Activated naive CD4-positive, alpha-beta T cell treated with anti-CD3 and anti-CD28 coated beads for 36 hours (primary cell): Measurements from ENCODE around the gene TIMELESS. TPM values are rescaled to one million over a fixed set of nuclear protein-coding genes. Genes with fewer than 3 reads are reported as not detected.

ENCODE experiments used
- CTCF ChIA-PET: fragments of 350-600 bp; sonication (Branson Sonifier 250); formaldehyde crosslinking; loops from one replicate; lab custom pipeline; 2021; ENCODE audit warnings: antibody characterized with exemption; lab: Charles Lee
- DNase-seq: peaks from one replicate; pipeline ENCODE4 v3.0.0-alpha.2; 2020
- H3K27ac Mint-ChIP-seq: one replicate; pipeline ENCODE4 v1.8.0; 2021; ENCODE audit warnings: mild to moderate bottlenecking, mixed read lengths
- H3K27me3 Mint-ChIP-seq: one replicate; pipeline ENCODE4 v1.8.0; 2021; ENCODE audit warnings: low read depth, mixed read lengths
- H3K36me3 Mint-ChIP-seq: one replicate; pipeline ENCODE4 v1.8.0; 2021; ENCODE audit warnings: low read depth, mixed read lengths
- H3K4me1 Mint-ChIP-seq: one replicate; pipeline ENCODE4 v1.8.0; 2021; ENCODE audit warnings: low read depth, mixed read lengths
- H3K4me3 Mint-ChIP-seq: one replicate; pipeline ENCODE4 v1.8.0; 2021; ENCODE audit warnings: mild to moderate bottlenecking, moderate library complexity, mixed read lengths
- H3K9me3 Mint-ChIP-seq: one replicate; pipeline ENCODE4 v1.8.0; 2021; ENCODE audit warnings: mixed read lengths
- intact Hi-C: fragments of 100-400 bp; cut with micrococcal nuclease; formaldehyde crosslinking; loops from one replicate; pipeline ENCODE4 v1.15.1; 2023
- total RNA-seq, 2 experiments: library from RNA; stranded (reverse); gene quantifications; one replicate each; pipeline ENCODE4 v1.2.3, GENCODE V29; 2021

The TIMELESS gene
- total RNA-seq, 2 experiments from 2014 or later: 69.9 to 70.8 TPM

DNA sequence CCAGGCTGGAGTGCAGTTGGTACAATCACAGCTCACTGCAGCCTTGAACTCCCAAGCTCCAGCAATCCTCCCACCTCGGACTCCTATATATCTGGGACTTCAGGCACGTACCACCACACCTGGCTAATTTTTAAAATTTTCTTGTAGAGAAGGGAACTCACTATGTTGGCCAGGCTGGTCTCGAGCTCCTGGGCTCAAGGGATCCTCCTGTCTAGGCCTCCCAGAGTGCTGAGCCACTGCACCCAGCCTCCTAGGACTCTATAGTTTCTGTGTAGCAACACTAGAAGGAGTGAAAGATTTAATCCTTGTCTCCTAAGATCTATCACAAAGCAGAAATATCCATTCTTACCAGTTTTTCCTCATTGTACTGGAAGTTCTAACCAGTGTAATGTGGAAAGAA, 82.3 kb downstream of the TIMELESS start:
- DNase-seq: no peak
- Mint-ChIP-seq H3K36me3 (no peaks in the 10 kb centered on the region), H3K27me3 (no peaks in the 10 kb centered on the region), H3K4me1 (no peaks in the 10 kb centered on the region), H3K9me3 (no peaks in the 10 kb centered on the region), H3K27ac (no peak overlapping the region), H3K4me3 (no peak overlapping the region)
- CTCF ChIA-PET: no interaction called here
- intact Hi-C loops: no loop called here

Other genes with a start within 250 kb of the TIMELESS start
- gene RNF41, start 227.5 kb downstream of the TIMELESS start, total RNA-seq: 10 to 100 TPM; 26.0 TPM
- gene NABP2, start 225.1 kb downstream of the TIMELESS start, total RNA-seq: 10 to 100 TPM; 57.4 to 59.0 TPM
- 1 to 10 TPM in 1 of 2 experiments, under 1 TPM in 1; 0.98 to 1.8 TPM for gene SLC39A5, start 219.4 kb downstream of the TIMELESS start, total RNA-seq
- gene ANKRD52, start 191.0 kb downstream of the TIMELESS start, total RNA-seq: 10 to 100 TPM; 23.6 to 25.6 TPM
- gene COQ10A, start 182.5 kb downstream of the TIMELESS start, total RNA-seq: 1 to 10 TPM; 3.5 to 6.1 TPM
- 100 to 1,000 TPM; 330 to 336 TPM for gene CS, start 149.1 kb downstream of the TIMELESS start, total RNA-seq
- gene CNPY2, start 133.4 kb downstream of the TIMELESS start, total RNA-seq: 10 to 100 TPM; 47.5 to 57.3 TPM
- gene PAN2, start 115.4 kb downstream of the TIMELESS start, total RNA-seq: 10 to 100 TPM; 82.7 to 85.4 TPM
- 10 to 100 TPM in 1 of 2 experiments, 1 to 10 TPM in 1; 9.0 to 12.6 TPM for gene IL23A, start 110.5 kb downstream of the TIMELESS start, total RNA-seq
- gene STAT2, start 89.3 kb downstream of the TIMELESS start, total RNA-seq: 100 to 1,000 TPM; 109 to 119 TPM
- not detected for gene APOF, start 86.6 kb downstream of the TIMELESS start, total RNA-seq
- gene MIP, start 5.2 kb upstream of the TIMELESS start, total RNA-seq: not detected
- 1 to 10 TPM; 2.2 TPM for gene SPRYD4, start 19.2 kb upstream of the TIMELESS start, total RNA-seq
- gene GLS2, start 38.7 kb upstream of the TIMELESS start, total RNA-seq: 1 to 10 TPM; 4.6 to 5.5 TPM
- 1 to 10 TPM; 2.5 to 5.1 TPM for gene RBMS2, start 72.4 kb upstream of the TIMELESS start, total RNA-seq
- 10 to 100 TPM; 78.3 to 80.0 TPM for gene BAZ2A, start 180.9 kb upstream of the TIMELESS start, total RNA-seq
- gene ATP5F1B, start 196.6 kb upstream of the TIMELESS start, total RNA-seq: 100 to 1,000 TPM; 854 to 863 TPM
- gene PTGES3, start 238.9 kb upstream of the TIMELESS start, total RNA-seq: 100 to 1,000 TPM; 289 to 293 TPM